Liver (tissue), 9 donors: ENCODE results near the gene MTHFD1. TPM values are rescaled to one million over a fixed set of nuclear protein-coding genes. Genes with fewer than 3 reads are reported as not detected.

ENCODE experiments used
- DNase-seq: peaks from one replicate; pipeline ENCODE4 v3.0.0-alpha.2; 2017; ENCODE audit warnings: low spot score
- H3K27ac ChIP-seq, 2 donors: one replicate each; pipeline ENCODE4 v1.7.0; 2013; ENCODE audit warnings: inconsistent platforms in 2 of 2, low read length in 2 of 2, control low read depth in 1 of 2, low read depth in 1 of 2, mild to moderate bottlenecking in 1 of 2
- H3K27me3 ChIP-seq, 4 donors: one replicate each; pipeline versions ENCODE4 v1.6.1 to v1.7.0; 2013; ENCODE audit warnings: low read length in 3 of 4, inconsistent platforms in 1 of 4, mild to moderate bottlenecking in 1 of 4, moderate library complexity in 1 of 4; ENCODE audit not compliant: control insufficient read depth in 4 of 4, insufficient read depth in 4 of 4
- H3K36me3 ChIP-seq, 4 donors: one replicate each; pipeline versions ENCODE4 v1.6.1 to v1.7.0; 2013; ENCODE audit warnings: low read length in 3 of 4, mild to moderate bottlenecking in 3 of 4, low read depth in 1 of 4, moderate library complexity in 1 of 4; ENCODE audit not compliant: control insufficient read depth in 4 of 4, insufficient read depth in 3 of 4
- H3K4me1 ChIP-seq, 4 donors: one replicate each; pipeline versions ENCODE4 v1.6.1 to v1.7.0; 2013; ENCODE audit warnings: low read length in 3 of 4, mild to moderate bottlenecking in 3 of 4, moderate library complexity in 1 of 4; ENCODE audit not compliant: control insufficient read depth in 4 of 4, insufficient read depth in 4 of 4
- H3K4me3 ChIP-seq, 3 donors: one replicate each; pipeline versions ENCODE4 v1.6.1 to v1.7.0; 2013; ENCODE audit warnings: low read length in 3 of 3, control low read depth in 1 of 3, low read depth in 1 of 3, mild to moderate bottlenecking in 1 of 3
- H3K9ac ChIP-seq, 2 donors: one replicate each; pipeline ENCODE4 v1.7.0; 2013; ENCODE audit warnings: low read length in 2 of 2, mild to moderate bottlenecking in 2 of 2, moderate library complexity in 2 of 2, control low read depth in 1 of 2, low read depth in 1 of 2
- H3K9me3 ChIP-seq, 4 donors: one replicate each; pipeline versions ENCODE4 v1.6.1 to v1.7.0; 2013; ENCODE audit warnings: low read length in 3 of 4; ENCODE audit not compliant: control insufficient read depth in 4 of 4
- FOXA1 ChIP-seq: IDR thresholded peaks from 2 replicates; pipeline ENCODE4 v1.6.1; 2016; ENCODE audit warnings: antibody characterized with exemption
- FOXA2 ChIP-seq: IDR thresholded peaks from 2 replicates; pipeline ENCODE4 v1.6.1; 2016; ENCODE audit warnings: antibody characterized with exemption
- GABPA ChIP-seq, 2 donors: IDR thresholded peaks in 1 of 2; conservative IDR thresholded peaks in 1 of 2; 2 replicates each; pipeline ENCODE4 v1.6.1; 2016; ENCODE audit warnings: antibody characterized with exemption in 2 of 2, mild to moderate bottlenecking in 1 of 2, moderate library complexity in 1 of 2
- HNF4A ChIP-seq, 2 donors: conservative IDR thresholded peaks; 2 replicates each; pipeline ENCODE4 v1.6.1; 2016; ENCODE audit warnings: antibody characterized with exemption in 2 of 2, mild to moderate bottlenecking in 2 of 2
- HNF4G ChIP-seq: IDR thresholded peaks from 2 replicates; pipeline ENCODE4 v1.6.1; 2016; ENCODE audit warnings: antibody characterized with exemption
- NR2F2 ChIP-seq: IDR thresholded peaks from 2 replicates; pipeline ENCODE4 v1.6.1; 2016; ENCODE audit warnings: antibody characterized with exemption
- RAD21 ChIP-seq, 2 donors: IDR thresholded peaks; 2 replicates each; pipeline ENCODE4 v1.6.1; 2016; ENCODE audit warnings: antibody characterized with exemption in 2 of 2, mild to moderate bottlenecking in 2 of 2
- SP1 ChIP-seq: IDR thresholded peaks from 2 replicates; pipeline ENCODE4 v1.6.1; 2018; ENCODE audit warnings: antibody characterized with exemption, mild to moderate bottlenecking
- YY1 ChIP-seq: IDR thresholded peaks from 2 replicates; pipeline ENCODE4 v1.6.1; 2016; ENCODE audit warnings: antibody characterized with exemption, mild to moderate bottlenecking
- WGBS: extraction: QIAGEN DNeasy Blood & Tissue Kit; methylation state at CpG from one replicate; pipeline ENCODE4 v1.1.7; 2013; 5-methylcytosine and 5-hydroxymethylcytosine counted together
- polyA plus RNA-seq, 2 donors: library from polyadenylated mRNA; stranded (reverse) in 1 of 2; unstranded in 1 of 2; fragments of 200-250 nt in 1 of 2; fragments of >200 nt in 1 of 2; fragmentation: Nextera tagmentation in 1 of 2; extraction: Ambion mirVana in 1 of 2; gene quantifications; one replicate each; pipeline versions ENCODE4 v1.2.1 to v1.2.3, GENCODE V29; 2013 to 2015
- total RNA-seq, 2 donors: library from RNA; depleted of rRNA; stranded (reverse); fragments of >200 nt; gene quantifications; one replicate each; pipeline ENCODE4 v1.2.3, GENCODE V29; 2014
- TF ChIP-seq, protein P1 (sequence below): IDR thresholded peaks from 2 replicates; pipeline ENCODE4 v1.6.1; 2016; ENCODE audit warnings: antibody characterized with exemption
- TF ChIP-seq, protein P2 (sequence below): IDR thresholded peaks from 2 replicates; pipeline ENCODE4 v1.6.1; 2016; ENCODE audit warnings: antibody characterized with exemption
- TF ChIP-seq, protein P3 (sequence below): IDR thresholded peaks from 2 replicates; pipeline ENCODE4 v1.6.1; 2016; ENCODE audit warnings: antibody characterized with exemption
- donor health status: healthy.
- donor health status: healthy.
- donor health status: healthy.
- donor health status: healthy.
- donor health status: healthy.

MTHFD1 gene
- total and polyA plus RNA-seq, 4 donors, result 43.8 to 203 (median 122) TPM

DNA sequence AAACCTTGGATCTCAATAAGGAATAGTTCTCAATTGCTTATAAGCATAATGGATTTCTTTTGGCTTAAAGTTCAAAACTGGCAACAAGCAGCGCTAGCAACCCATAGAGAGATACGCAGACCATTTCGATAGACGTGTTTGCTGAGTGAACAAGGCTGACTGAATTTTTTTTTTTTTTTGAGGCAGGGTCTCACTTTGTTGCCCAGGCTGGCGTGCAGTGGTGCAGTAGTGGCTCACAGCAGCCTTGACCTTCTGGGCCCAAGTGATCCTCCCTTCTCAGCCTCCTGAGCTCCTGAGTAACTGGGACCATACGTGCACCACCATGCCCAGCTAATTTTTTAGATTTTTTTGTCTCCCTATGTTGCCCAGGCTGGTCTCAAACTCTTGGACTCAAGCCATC is 75.7 kb downstream of the MTHFD1 start (continued):
- no peak for TF ChIP-seq HNF4A (conservative IDR thresholded peaks at IDR 0.05)

DNA sequence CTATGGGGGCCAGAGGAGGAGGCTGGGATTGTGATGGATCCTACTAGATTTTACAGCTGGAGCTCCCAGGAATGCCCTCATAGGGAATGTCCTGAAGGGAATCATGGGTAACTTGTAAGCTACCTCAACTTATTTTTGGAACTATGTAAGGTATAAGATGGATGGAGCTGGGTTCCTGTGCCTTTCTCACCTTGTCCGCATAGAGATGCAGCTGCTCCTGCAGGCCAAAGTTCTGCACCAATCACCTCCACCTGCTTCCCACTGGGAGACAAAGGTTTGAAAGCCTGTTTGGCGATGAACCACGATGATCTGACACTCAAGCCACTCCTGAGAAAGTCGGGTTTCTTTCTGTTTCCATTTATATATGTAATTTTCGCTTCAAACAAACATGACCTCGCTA is 76.5 kb downstream of the MTHFD1 start:
- H3K4me1 ChIP-seq, result peaks cover 3 to 21% (median 11%) of the 10 kb centered on the region in 4 donors
- H3K27ac ChIP-seq, result no peak overlapping the region
- H3K9me3 ChIP-seq, result no peaks in the 10 kb centered on the region
- no peak for DNase-seq
- H3K27me3 ChIP-seq, result no peaks in the 10 kb centered on the region
- TF ChIP-seq, protein P1, sequence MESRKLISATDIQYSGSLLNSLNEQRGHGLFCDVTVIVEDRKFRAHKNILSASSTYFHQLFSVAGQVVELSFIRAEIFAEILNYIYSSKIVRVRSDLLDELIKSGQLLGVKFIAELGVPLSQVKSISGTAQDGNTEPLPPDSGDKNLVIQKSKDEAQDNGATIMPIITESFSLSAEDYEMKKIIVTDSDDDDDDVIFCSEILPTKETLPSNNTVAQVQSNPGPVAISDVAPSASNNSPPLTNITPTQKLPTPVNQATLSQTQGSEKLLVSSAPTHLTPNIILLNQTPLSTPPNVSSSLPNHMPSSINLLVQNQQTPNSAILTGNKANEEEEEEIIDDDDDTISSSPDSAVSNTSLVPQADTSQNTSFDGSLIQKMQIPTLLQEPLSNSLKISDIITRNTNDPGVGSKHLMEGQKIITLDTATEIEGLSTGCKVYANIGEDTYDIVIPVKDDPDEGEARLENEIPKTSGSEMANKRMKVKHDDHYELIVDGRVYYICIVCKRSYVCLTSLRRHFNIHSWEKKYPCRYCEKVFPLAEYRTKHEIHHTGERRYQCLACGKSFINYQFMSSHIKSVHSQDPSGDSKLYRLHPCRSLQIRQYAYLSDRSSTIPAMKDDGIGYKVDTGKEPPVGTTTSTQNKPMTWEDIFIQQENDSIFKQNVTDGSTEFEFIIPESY, result no peak
- TF ChIP-seq GABPA (IDR thresholded peaks at IDR 0.05 in 1 of 2, conservative IDR thresholded peaks at IDR 0.05 in 1 of 2) (no peak), FOXA1 (no peak), HNF4G (no peak), RAD21 (IDR thresholded peaks at IDR 0.05) (no peak), FOXA2 (no peak), NR2F2 (no peak), SP1 (no peak)
- TF ChIP-seq, protein P2, sequence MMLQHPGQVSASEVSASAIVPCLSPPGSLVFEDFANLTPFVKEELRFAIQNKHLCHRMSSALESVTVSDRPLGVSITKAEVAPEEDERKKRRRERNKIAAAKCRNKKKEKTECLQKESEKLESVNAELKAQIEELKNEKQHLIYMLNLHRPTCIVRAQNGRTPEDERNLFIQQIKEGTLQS, result no peak
- WGBS, result 9% methylated on average over 6 of the region's 6 CpGs
- H3K36me3 ChIP-seq, result peaks cover 4 to 18% (median 12%) of the 10 kb centered on the region in 4 donors
- no peak overlapping the region for H3K9ac ChIP-seq
- H3K4me3 ChIP-seq, result peak overlapping the region; percentile 31 to 84 (median 53)

DNA sequence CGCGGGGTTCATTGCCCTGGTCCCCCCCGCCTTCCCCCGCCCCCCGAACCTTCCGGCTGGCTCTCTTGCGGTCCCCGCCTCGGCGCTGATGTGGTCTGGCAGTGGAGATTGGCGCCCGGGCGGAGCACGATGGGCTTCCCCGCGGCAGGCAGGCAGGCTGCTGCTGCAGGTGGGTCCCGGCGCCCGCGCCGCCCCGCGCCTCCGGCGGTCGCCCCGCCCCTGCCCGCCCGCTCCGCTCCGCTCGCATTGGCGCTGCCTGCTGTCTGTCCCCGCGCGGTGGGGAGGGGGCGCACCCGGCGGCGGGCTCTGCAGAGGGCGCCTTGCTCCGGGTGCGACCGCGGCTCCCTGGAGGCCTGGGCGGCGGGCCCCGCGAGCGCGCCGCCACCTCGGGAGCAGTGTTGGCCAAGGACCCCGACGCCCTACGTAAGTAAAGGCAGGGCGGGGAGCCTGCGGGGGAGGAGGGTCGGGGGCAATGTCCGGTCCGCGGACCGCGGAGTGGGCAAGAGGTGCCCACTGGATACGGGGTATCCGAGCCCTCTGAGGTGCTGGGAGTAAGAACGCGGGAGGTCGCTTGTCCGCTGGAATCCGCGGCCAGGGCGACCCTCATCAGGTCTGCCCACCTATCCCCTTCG is 77.2 kb downstream of the MTHFD1 start, which contains the start of gene AKAP5:
TSS of gene AKAP5 (plus strand) at position 309 of the 632 bp plus-strand sequence. CDS start 2,896 bp downstream, outside the sequence.
- DNase-seq, result peak; percentile 71
- Histone ChIP-seq H3K27ac (no peak within 1 kb of the TSS), H3K27me3 (no peaks in the 10 kb centered on the region), H3K9ac (no peak within 1 kb of the TSS), H3K4me3 (peak within 1 kb of the TSS; percentile 31 to 84 (median 53)), H3K36me3 (peaks cover 5 to 12% (median 9%) of the 10 kb centered on the region in 4 donors), H3K9me3 (no peaks in the 10 kb centered on the region), H3K4me1 (peaks cover 3 to 21% (median 11%) of the 10 kb centered on the region in 4 donors)
- TF ChIP-seq YY1, result no peak
- under 1% methylated on average over 74 of the region's 74 CpGs for WGBS

DNA sequence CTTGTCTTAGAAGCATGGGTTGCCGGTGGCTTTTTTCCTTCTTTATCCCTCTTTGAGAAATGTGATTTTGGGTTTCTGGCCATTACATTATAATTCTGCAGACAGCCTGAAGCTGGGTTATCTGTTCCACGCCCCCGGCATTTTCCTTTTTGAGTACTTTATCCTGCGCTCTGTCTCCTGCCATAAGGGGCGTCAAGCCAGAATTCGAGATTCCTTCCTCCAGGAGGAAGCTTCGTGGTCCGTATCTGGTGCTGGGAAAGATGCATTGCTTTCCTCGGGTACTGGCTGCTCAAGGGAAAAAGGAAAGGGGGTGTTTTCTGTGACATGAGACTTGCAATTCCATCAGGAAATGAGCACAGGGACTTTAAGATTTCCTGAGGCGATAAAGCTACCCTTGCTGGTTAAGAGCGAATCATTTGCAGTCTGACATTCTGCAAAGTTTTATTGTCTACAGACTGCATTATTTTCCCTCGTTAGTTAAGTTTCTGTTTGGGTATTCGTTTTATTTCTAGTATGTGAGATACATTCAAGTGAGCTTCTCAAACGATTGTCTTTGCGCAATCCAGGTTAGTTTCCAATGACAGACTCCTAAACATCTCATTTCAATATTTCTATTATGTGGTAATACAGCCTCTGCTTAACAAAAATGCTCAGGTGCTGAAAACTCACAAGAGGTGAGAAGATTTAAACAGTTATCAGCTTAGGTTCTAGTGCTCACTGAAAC is 77.8 kb downstream of the MTHFD1 start:
- DNase-seq, result no peak
- Histone ChIP-seq H3K36me3 (peaks cover 1 to 9% (median 7%) of the 10 kb centered on the region in 4 donors), H3K27ac (no peak overlapping the region), H3K4me1 (peaks cover 3 to 21% (median 11%) of the 10 kb centered on the region in 4 donors), H3K27me3 (no peaks in the 10 kb centered on the region), H3K4me3 (peak overlapping the region; percentile 21 to 84 (median 31)), H3K9me3 (no peaks in the 10 kb centered on the region), H3K9ac (no peak overlapping the region)
- TF ChIP-seq, protein P3, sequence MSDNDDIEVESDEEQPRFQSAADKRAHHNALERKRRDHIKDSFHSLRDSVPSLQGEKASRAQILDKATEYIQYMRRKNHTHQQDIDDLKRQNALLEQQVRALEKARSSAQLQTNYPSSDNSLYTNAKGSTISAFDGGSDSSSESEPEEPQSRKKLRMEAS, result no peak
- TF ChIP-seq RAD21 (IDR thresholded peaks at IDR 0.05), result peak in 1 of 2 donors; percentile 9
- 19% methylated on average over 15 of the region's 15 CpGs for WGBS
